GM10847 (cell line): ENCODE measurements around the gene UXS1.

Experiments used
- POLR2A ChIP-seq: IDR thresholded peaks from 2 replicates; pipeline ENCODE4 v1.6.1; 2011; ENCODE audit not compliant: insufficient read length; ENCODE audit errors: extremely low read depth

The UXS1 gene

GRCh38 chr2:106156305-106157296 lies 37.5 kb downstream of the UXS1 start:
- TF ChIP-seq POLR2A = no peak

DNA sequence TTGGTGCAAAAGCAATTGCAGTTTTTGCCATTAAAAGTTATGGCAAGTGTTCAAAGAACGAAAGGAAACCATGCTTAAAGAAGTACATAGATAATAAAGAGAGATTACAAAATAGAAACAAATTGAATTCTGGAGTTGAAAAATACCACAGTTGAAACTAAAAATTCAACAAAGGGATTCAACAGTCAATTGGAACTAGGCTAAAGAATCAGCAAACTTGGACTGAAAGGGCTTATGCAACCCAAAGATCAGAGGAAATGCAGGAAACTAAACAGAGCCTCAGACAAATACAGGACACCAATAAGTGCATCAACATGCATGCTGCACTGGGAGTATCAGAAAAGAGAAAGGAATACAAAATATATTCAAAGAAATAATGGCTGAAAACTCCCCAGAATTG lies 40.3 kb downstream of the UXS1 start:
- no peak for TF ChIP-seq POLR2A

DNA sequence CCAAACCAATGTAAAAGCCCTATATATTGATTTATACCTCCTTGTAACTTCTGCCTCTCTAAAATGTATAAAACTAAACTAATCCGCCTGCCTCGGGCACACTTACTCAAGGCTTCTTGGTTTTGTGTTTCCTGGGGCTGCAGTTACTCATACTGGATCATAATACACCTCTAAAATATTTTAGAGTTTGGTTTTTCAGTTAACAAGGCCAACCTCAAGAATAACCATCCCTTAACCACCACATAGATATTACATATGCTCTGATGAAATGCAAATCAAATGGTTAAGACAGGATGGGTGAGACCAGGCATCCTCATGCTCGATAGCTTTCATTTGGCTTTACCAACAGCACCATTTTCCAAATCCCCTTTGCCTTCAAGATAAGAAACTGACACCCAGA lies 46.4 kb downstream of the UXS1 start:
- no peak for TF ChIP-seq POLR2A

GRCh38 chr2:106147159-106147558 lies 46.9 kb downstream of the UXS1 start:
- no peak for TF ChIP-seq POLR2A

DNA sequence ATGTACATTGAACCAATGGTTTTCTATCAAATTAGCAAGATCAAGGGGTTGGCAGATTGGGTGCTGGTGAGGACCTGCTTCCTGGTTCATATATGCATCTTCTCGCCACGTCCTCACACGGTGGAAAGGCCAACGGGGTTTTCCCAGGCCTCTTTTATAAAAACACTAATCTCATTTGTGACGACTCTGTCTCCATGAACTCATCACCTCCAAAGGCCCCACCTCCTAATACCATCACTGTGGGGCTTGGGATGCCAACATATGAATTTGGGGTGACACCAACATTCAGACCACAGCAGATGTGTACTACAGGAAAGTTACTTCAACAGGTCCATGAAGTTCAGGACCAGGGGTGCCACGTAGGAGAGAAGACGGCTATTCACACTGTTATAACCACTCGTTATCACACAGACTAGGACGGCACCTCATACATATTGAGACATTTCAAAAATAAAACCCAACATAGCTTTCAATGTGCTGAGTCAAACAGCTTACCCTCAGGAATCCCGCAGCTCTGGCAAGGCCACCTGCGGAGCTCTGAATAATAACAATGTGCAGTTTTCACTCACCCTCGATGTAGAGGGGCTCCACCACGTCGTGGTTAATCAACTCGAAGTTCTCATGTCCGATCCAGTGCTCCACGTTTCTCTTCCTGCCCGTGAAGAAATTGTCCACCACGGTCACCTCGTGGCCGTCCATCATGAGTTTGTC lies 49.3 kb downstream of the UXS1 start:
- TF ChIP-seq POLR2A = no peak

DNA sequence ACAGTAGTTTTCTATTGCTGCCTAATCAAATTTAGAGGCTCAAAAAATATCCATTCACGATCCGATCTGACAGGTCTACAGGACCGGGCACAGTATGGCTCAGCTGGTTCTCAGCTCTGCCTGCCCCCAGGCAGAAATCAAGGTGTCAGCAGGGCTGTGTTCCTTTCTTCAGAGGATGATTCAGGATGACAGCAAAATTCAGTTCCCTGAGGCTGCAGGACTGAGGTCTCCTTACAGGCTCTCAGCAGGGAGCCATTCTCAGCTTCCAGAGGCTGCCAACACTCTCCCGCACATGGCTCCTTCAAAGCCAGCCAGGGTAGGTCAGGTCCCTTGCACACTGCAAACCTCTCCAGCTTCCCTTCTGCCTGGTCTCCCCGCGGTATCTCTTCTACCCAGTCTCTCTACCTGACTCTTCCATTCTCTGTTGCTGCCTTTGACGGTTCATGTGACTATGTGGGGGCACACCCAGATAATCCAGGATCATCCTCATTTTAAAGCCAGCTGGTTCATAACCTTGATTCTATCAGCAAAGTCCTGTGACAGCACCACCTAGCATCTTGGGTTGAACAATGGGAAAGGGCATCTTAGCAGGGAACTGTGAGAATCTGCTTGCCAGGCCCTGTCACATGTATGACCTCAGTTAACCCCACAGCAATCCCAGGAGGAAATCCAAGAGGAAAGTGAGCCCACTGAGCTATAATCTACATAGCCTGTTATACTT lies 50.4 kb downstream of the UXS1 start:
- no peak for TF ChIP-seq POLR2A

- TF ChIP-seq POLR2A = no peak
These were observed 51.4 kb downstream of the UXS1 start for GRCh38 chr2:106142683-106143082.

- no peak for TF ChIP-seq POLR2A
These were observed 53.2 kb downstream of the UXS1 start for GRCh38 chr2:106140913-106141312.

- no peak for TF ChIP-seq POLR2A
These were observed 54.0 kb downstream of the UXS1 start for GRCh38 chr2:106140113-106140512.

GRCh38 chr2:106139238-106139935 lies 54.7 kb downstream of the UXS1 start:
- no peak for TF ChIP-seq POLR2A

GRCh38 chr2:106138543-106139237 lies 55.4 kb downstream of the UXS1 start:
- no peak for TF ChIP-seq POLR2A

DNA sequence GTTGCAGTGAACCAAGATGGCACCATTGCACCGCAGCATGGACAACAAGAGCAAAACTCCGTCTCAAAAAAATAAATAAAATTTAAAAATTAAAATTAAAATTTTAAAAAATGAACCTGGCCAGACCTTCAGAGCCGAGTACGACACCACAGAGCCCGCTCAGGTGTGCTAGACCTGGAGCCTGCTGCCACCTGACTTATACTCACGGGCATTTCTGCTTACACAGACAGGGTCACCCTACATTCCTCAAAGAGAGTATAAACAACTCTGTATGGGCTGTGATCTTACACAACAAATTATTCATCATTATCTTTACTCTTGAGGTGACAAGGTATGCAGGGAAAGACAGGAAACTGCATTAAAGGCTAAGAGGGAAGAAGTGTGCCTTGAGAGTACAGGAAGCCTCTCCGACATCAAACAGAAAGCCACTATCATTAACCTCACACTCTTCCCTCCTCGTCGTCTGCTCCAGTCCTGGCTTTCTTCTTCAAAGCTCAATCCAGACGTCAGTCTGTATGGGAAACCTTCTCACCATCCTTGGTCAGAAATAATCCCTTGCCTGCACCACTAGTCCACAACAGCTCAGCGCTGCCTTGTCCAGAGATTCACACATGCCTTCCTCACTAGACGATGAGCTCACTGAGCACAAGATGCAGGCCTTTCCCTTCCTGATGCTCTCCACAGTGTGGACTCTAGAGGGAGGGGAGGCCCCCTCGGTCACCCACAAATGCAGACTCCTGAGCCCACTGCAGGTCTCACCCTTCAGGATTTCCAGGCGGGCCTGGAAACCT lies 56.2 kb downstream of the UXS1 start:
- no peak for TF ChIP-seq POLR2A

- no peak for TF ChIP-seq POLR2A
These were observed 63.7 kb downstream of the UXS1 start for GRCh38 chr2:106130251-106130998.
